Naive thymus-derived CD4-positive, alpha-beta T cell (primary cell): ENCODE measurements around the gene GRIK4. TPM values are rescaled to one million over a fixed set of nuclear protein-coding genes. Genes with fewer than 3 reads are reported as not detected.

Experiments used
- ATAC-seq: fragments of 150-1000 bp; cut with Tn5 transposase; 2 replicates; pipeline ENCODE4 v1.10.0; 2021; ENCODE audit warnings: mild to moderate bottlenecking, moderate library complexity
- CTCF ChIA-PET: fragments of 350-600 bp; sonication (Branson Sonifier 250); formaldehyde crosslinking; loops from one replicate; lab custom pipeline; 2021; ENCODE audit warnings: antibody characterized with exemption; lab: Charles Lee
- POLR2A ChIA-PET: fragments of 350-600 bp; sonication (Branson Sonifier 250); formaldehyde crosslinking; loops from one replicate; lab custom pipeline; 2021; ENCODE audit warnings: antibody characterized with exemption, inconsistent platforms; lab: Charles Lee
- DNase-seq, 9 donors: peaks; one replicate each; pipeline versions ENCODE4 v3.0.0 to v3.0.0-alpha.2; 2020 to 2022; ENCODE audit warnings: mixed read lengths in 1 of 9
- H3K27ac ChIP-seq: one replicate; pipeline ENCODE4 v1.7.0; 2013; ENCODE audit warnings: mild to moderate bottlenecking, low read depth, low read length, moderate library complexity
- H3K27me3 ChIP-seq, 2 donors: one replicate each; pipeline ENCODE4 v1.7.0; 2013; ENCODE audit warnings: low read length in 2 of 2, mild to moderate bottlenecking in 2 of 2, moderate library complexity in 2 of 2; ENCODE audit not compliant: control insufficient read depth in 2 of 2, insufficient read depth in 2 of 2
- H3K36me3 ChIP-seq, 3 experiments: 1 replicate in 2 of 3; 2 replicates in 1 of 3; pipeline ENCODE4 v1.7.0; 2013; ENCODE audit warnings: low read length in 3 of 3, mild to moderate bottlenecking in 3 of 3, moderate library complexity in 1 of 3; ENCODE audit not compliant: insufficient read depth in 3 of 3, control insufficient read depth in 2 of 3
- H3K4me1 ChIP-seq, 2 donors: one replicate each; pipeline ENCODE4 v1.7.0; 2013; ENCODE audit warnings: low read length in 2 of 2, mild to moderate bottlenecking in 2 of 2, moderate library complexity in 1 of 2; ENCODE audit not compliant: control insufficient read depth in 2 of 2, insufficient read depth in 2 of 2
- H3K4me3 ChIP-seq: 2 replicates; pipeline ENCODE4 v1.7.0; 2013; ENCODE audit warnings: mild to moderate bottlenecking, low read length
- H3K9me3 ChIP-seq, 3 experiments: 1 replicate in 2 of 3; 2 replicates in 1 of 3; pipeline ENCODE4 v1.7.0; 2013; ENCODE audit warnings: low read length in 3 of 3; ENCODE audit not compliant: control insufficient read depth in 2 of 3
- H3K27ac Mint-ChIP-seq, 9 donors: one replicate each; pipeline ENCODE4 v1.8.0; 2020 to 2022; ENCODE audit warnings: mixed read lengths in 9 of 9, mild to moderate bottlenecking in 8 of 9, moderate library complexity in 5 of 9, inconsistent platforms in 2 of 9
- H3K27me3 Mint-ChIP-seq, 5 donors: one replicate each; pipeline ENCODE4 v1.8.0; 2021 to 2022; ENCODE audit warnings: mixed read lengths in 5 of 5, mild to moderate bottlenecking in 1 of 5
- H3K36me3 Mint-ChIP-seq, 5 donors: one replicate each; pipeline ENCODE4 v1.8.0; 2020 to 2022; ENCODE audit warnings: mixed read lengths in 5 of 5, mild to moderate bottlenecking in 3 of 5, inconsistent platforms in 1 of 5
- H3K4me1 Mint-ChIP-seq, 7 donors: one replicate each; pipeline ENCODE4 v1.8.0; 2020 to 2022; ENCODE audit warnings: mixed read lengths in 7 of 7, mild to moderate bottlenecking in 3 of 7, inconsistent platforms in 1 of 7
- H3K4me3 Mint-ChIP-seq, 10 donors: one replicate each; pipeline ENCODE4 v1.8.0; 2020 to 2022; ENCODE audit warnings: mild to moderate bottlenecking in 10 of 10, mixed read lengths in 10 of 10, moderate library complexity in 6 of 10, inconsistent platforms in 2 of 10
- H3K9me3 Mint-ChIP-seq, 11 donors: one replicate each; pipeline ENCODE4 v1.8.0; 2020 to 2022; ENCODE audit warnings: mixed read lengths in 11 of 11, mild to moderate bottlenecking in 4 of 11, inconsistent platforms in 1 of 11, moderate library complexity in 1 of 11
- intact Hi-C, 2 donors: fragments of 100-400 bp; cut with micrococcal nuclease; formaldehyde crosslinking; loops; one replicate each; pipeline ENCODE4 v1.15.1; 2023
- polyA plus RNA-seq, 2 donors: library from polyadenylated mRNA; unstranded; fragments of 300-500 nt; fragmentation: Illumina TruSeq; gene quantifications; one replicate each; pipeline ENCODE4 v1.2.3, GENCODE V29; 2021
- total RNA-seq, 6 experiments: library from RNA in 5 of 6; stranded (reverse) in 5 of 6; gene quantifications; 1 replicate in 5 of 6; 2 replicates in 1 of 6; pipeline ENCODE4 v1.2.3 and lab custom pipeline; 2021 to 2026

GRIK4 gene
- total and polyA plus RNA-seq, 7 experiments from 2014 or later: 0.93 to 3.8 TPM; not detected in 5

DNA sequence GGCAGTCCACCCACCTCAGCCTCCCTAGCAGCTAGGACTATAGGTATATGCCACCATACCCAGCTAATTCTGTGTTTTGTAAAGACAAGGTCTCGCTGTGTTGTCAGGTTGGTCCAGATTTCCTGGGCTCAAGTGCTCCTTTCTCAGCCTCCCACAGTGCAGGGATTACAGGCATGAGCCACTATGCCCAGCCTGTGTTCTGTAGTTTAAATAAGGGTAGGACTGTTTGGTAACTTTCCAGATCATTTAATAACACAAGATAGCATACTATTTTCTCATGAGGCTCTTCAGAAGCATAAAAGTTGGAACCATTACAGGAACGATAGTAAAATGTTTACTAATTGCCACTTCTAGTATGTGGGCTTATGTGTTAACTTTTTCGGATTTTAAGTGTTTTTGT is 38.0 kb upstream of the GRIK4 start:
- ChIA-PET POLR2A (no interaction called here), CTCF (no interaction called here)
- no peaks in the 10 kb centered on the region for H3K4me1 Mint-ChIP-seq
- intact Hi-C loops: loop anchor here in 1 of 2 donors (10.0 kb wide), 1 partner anchor 139 kb away; the partner anchor contains the start of gene ARHGEF12
- Histone ChIP-seq H3K4me3 (no peak overlapping the region), H3K9me3 (no peaks in the 10 kb centered on the region), H3K36me3 (no peaks in the 10 kb centered on the region), H3K27ac (no peak overlapping the region), H3K27me3 (no peaks in the 10 kb centered on the region), H3K4me1 (no peaks in the 10 kb centered on the region)
- no peak overlapping the region for H3K4me3 Mint-ChIP-seq
- DNase-seq (no peak), ATAC-seq (no peak)
- no peaks in the 10 kb centered on the region for H3K27me3 Mint-ChIP-seq
- H3K9me3 Mint-ChIP-seq: no peaks in the 10 kb centered on the region
- peaks cover 0 to 20% (median 0%) of the 10 kb centered on the region in 5 donors for H3K36me3 Mint-ChIP-seq
- no peak overlapping the region for H3K27ac Mint-ChIP-seq

DNA sequence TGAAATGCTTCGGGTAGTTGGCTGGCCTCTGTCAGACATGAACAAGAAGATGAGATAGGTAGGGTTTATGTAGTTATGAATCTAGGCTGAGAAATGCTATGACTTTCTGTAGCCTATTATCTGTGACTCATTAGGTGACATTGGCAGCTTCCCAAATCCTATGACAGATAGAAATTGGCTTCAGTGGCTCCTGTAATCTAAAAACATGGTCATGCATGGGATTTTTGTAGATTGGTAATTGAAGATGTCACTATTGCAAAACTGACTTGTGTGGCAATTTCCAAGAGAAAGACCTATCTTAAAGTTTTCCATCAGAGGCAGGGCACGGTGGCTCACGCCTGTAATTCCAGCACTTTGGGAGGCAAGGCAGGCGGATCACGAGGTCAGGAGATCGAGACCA is 29.4 kb upstream of the GRIK4 start:
- H3K27me3 ChIP-seq: no peaks in the 10 kb centered on the region
- no peaks in the 10 kb centered on the region for H3K9me3 ChIP-seq
- Mint-ChIP-seq H3K36me3 (peaks cover 0 to 17% (median 4%) of the 10 kb centered on the region in 5 donors), H3K9me3 (peaks cover 0 to 2% (median 0%) of the 10 kb centered on the region in 11 donors), H3K4me1 (peaks cover 0 to 5% (median 0%) of the 10 kb centered on the region in 7 donors), H3K4me3 (no peak overlapping the region), H3K27me3 (no peaks in the 10 kb centered on the region), H3K27ac (no peak overlapping the region)
- no peak overlapping the region for H3K27ac ChIP-seq
- intact Hi-C loops: no loop called here
- CTCF ChIA-PET: interaction anchor here (0.7 kb wide), 1 partner anchor 13 kb away, joined by 3 read pairs; no protein-coding TSS in a partner anchor
- DNase-seq (no peak), ATAC-seq (no peak)
- no peak overlapping the region for H3K4me3 ChIP-seq
- no peaks in the 10 kb centered on the region for H3K4me1 ChIP-seq
- POLR2A ChIA-PET: no interaction called here
- H3K36me3 ChIP-seq: no peaks in the 10 kb centered on the region

DNA sequence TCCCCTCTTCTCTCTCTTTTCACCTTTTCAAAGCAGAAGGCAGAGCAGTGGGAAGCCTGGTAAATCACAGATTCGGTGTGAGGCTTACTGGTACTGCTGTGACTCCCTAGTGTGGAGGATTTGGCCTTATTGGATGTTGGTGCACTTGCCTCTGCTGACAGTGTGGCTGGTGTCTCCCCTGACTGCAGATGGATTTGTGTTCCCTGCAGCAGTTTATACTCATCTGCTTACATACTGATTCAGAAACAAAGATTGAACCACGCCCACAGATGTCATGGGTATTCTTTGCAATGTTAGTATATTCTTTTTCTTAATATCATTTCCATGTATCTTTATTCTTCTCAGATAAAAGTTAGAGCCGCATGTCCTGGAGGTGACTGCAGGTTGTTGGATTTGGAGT is 26.8 kb upstream of the GRIK4 start:
- ChIA-PET POLR2A (no interaction called here), CTCF (no interaction called here)
- H3K4me3 Mint-ChIP-seq: no peak overlapping the region
- Histone ChIP-seq H3K27me3 (no peaks in the 10 kb centered on the region), H3K27ac (no peak overlapping the region), H3K36me3 (no peaks in the 10 kb centered on the region), H3K4me1 (no peaks in the 10 kb centered on the region), H3K4me3 (no peak overlapping the region), H3K9me3 (no peaks in the 10 kb centered on the region)
- DNase-seq (no peak), ATAC-seq (no peak)
- peaks cover 0 to 15% (median 4%) of the 10 kb centered on the region in 5 donors for H3K36me3 Mint-ChIP-seq
- H3K4me1 Mint-ChIP-seq: no peaks in the 10 kb centered on the region
- intact Hi-C loops: no loop called here
- H3K27ac Mint-ChIP-seq: no peak overlapping the region
- H3K9me3 Mint-ChIP-seq: no peaks in the 10 kb centered on the region
- no peaks in the 10 kb centered on the region for H3K27me3 Mint-ChIP-seq

DNA sequence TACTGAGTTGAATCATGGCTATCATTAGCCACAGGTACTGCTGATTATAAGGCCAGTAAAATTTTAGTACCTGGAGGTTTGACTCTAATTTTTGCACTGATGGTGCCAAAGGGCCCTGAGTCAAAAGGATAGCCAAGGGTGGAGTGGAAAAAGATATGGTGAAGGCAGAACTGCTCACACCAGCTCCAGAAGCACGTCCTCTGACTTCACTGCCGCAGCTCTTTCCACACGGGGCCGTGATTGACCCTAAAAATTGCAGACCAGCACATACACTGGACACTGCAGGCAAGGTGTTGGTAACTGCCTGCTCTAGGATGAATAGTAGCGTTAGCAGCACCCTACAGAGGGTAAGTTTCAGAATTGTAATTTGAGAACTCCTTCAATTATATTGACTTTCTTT is 25.4 kb upstream of the GRIK4 start:
- ChIA-PET POLR2A (no interaction called here), CTCF (no interaction called here)
- DNase-seq (no peak), ATAC-seq (no peak)
- Histone ChIP-seq H3K36me3 (no peaks in the 10 kb centered on the region), H3K27ac (no peak overlapping the region), H3K4me1 (no peaks in the 10 kb centered on the region), H3K4me3 (no peak overlapping the region), H3K9me3 (no peaks in the 10 kb centered on the region), H3K27me3 (no peaks in the 10 kb centered on the region)
- intact Hi-C loops: no loop called here
- no peak overlapping the region for H3K4me3 Mint-ChIP-seq
- no peaks in the 10 kb centered on the region for H3K4me1 Mint-ChIP-seq
- peaks cover 0 to 11% (median 0%) of the 10 kb centered on the region in 5 donors for H3K36me3 Mint-ChIP-seq
- H3K27ac Mint-ChIP-seq: no peak overlapping the region
- H3K27me3 Mint-ChIP-seq: no peaks in the 10 kb centered on the region
- H3K9me3 Mint-ChIP-seq: no peaks in the 10 kb centered on the region

DNA sequence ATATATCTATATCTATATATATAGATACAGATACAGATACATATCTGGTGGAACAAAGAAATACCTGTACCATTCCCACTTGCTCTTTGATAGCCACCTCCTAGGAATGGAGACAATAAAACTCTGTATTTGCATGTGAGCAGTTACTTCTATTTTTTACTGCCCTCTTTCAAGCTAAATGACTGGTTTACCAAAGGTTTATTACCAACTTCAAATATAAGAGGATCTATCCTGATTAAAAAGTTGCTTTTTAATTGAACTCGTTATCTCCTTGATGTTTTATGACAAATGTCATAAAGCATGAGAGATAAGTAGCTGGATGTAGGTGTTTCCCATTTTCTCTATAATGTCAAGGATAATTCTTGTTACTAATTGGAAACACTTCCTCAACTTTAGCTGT is 21.7 kb upstream of the GRIK4 start:
- no peak overlapping the region for H3K4me3 ChIP-seq
- ChIA-PET CTCF (interaction anchor here (0.7 kb wide), 1 partner anchor 782 kb away, joined by 3 read pairs; no protein-coding TSS in a partner anchor), POLR2A (no interaction called here)
- no peak overlapping the region for H3K27ac ChIP-seq
- H3K36me3 Mint-ChIP-seq: peaks cover 0 to 8% (median 0%) of the 10 kb centered on the region in 5 donors
- H3K4me1 ChIP-seq: no peaks in the 10 kb centered on the region
- intact Hi-C loops: no loop called here
- peaks cover 0 to 10% (median 0%) of the 10 kb centered on the region in 5 donors for H3K27me3 Mint-ChIP-seq
- no peaks in the 10 kb centered on the region for H3K36me3 ChIP-seq
- H3K27me3 ChIP-seq: no peaks in the 10 kb centered on the region
- peaks cover 0 to 2% (median 0%) of the 10 kb centered on the region in 7 donors for H3K4me1 Mint-ChIP-seq
- ATAC-seq: no peak
- H3K9me3 ChIP-seq: no peaks in the 10 kb centered on the region
- no peak for DNase-seq
- no peak overlapping the region for H3K27ac Mint-ChIP-seq
- no peak overlapping the region for H3K4me3 Mint-ChIP-seq
- no peaks in the 10 kb centered on the region for H3K9me3 Mint-ChIP-seq

DNA sequence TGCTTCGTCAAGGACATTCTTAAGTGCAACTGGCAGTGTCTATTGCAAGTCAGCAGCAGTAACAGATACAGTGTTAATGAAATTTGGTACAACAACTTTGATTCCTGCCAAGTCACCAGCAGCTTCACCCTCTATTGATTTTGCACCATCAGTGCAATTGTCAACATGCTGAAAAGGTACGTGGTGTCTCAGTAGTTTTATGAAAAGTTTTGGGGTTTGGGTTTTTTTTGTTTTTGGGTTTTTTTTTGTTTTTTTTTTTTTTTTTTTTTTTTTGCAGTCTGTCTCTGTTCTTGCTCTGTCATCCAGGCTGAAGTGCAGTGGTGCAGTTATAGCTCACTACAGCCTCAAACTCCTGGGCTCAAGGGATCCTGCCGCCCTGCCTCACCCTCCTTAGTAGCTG is 19.1 kb upstream of the GRIK4 start:
- H3K4me1 Mint-ChIP-seq: peaks cover 0 to 2% (median 0%) of the 10 kb centered on the region in 7 donors
- no peak overlapping the region for H3K4me3 ChIP-seq
- H3K27ac Mint-ChIP-seq: no peak overlapping the region
- H3K27me3 ChIP-seq: no peaks in the 10 kb centered on the region
- no peak for ATAC-seq
- H3K9me3 ChIP-seq: no peaks in the 10 kb centered on the region
- no peak overlapping the region for H3K27ac ChIP-seq
- no peaks in the 10 kb centered on the region for H3K36me3 ChIP-seq
- H3K27me3 Mint-ChIP-seq: peaks cover 0 to 16% (median 5%) of the 10 kb centered on the region in 5 donors
- H3K36me3 Mint-ChIP-seq: no peaks in the 10 kb centered on the region
- no peaks in the 10 kb centered on the region for H3K9me3 Mint-ChIP-seq
- ChIA-PET CTCF (no interaction called here), POLR2A (no interaction called here)
- H3K4me3 Mint-ChIP-seq: no peak overlapping the region
- DNase-seq: no peak
- intact Hi-C loops: no loop called here
- no peaks in the 10 kb centered on the region for H3K4me1 ChIP-seq

DNA sequence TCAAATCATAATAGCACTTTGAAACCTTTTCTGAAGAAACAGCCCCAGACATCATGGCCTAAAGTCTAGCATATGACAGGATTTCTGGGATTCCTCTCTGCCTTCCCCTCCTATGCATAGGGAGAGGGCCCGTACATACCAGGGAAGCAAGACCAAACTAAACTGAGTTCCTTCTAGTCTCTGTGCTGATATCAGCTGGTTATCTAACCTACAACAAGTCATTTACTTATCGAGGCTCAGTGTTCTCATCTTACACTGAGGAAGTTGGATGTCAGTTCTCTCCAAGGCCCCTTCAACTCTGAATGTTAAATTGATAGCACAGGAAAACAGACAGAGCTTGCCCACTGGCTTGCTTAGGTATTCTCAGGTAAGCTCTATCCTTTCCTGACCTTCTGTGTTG is 17.0 kb upstream of the GRIK4 start:
- Mint-ChIP-seq H3K4me3 (no peak overlapping the region), H3K4me1 (peaks cover 0 to 2% (median 0%) of the 10 kb centered on the region in 7 donors), H3K36me3 (no peaks in the 10 kb centered on the region), H3K9me3 (no peaks in the 10 kb centered on the region), H3K27ac (no peak overlapping the region), H3K27me3 (peaks cover 0 to 21% (median 11%) of the 10 kb centered on the region in 5 donors)
- ATAC-seq (no peak), DNase-seq (no peak)
- Histone ChIP-seq H3K9me3 (no peaks in the 10 kb centered on the region), H3K27me3 (no peaks in the 10 kb centered on the region), H3K4me1 (no peaks in the 10 kb centered on the region), H3K4me3 (no peak overlapping the region), H3K27ac (no peak overlapping the region), H3K36me3 (no peaks in the 10 kb centered on the region)
- ChIA-PET POLR2A (no interaction called here), CTCF (no interaction called here)
- intact Hi-C loops: no loop called here
